ENCODE measurements around the gene MAML2.

Gene MAML2

GRCh38 chr11:96219981-96220623, 122.9 kb downstream of the MAML2 start:
- Histone ChIP-seq H3K27ac (replicated peaks) (no peak overlapping the region), H3K4me3 (replicated peaks; ENCODE audit: insufficient read depth, low read length) (no peak overlapping the region), H3K27me3 (ENCODE audit: insufficient read depth, poor library complexity, severe bottlenecking) (no peaks in the 10 kb centered on the region)
- peak; percentile 35 to 39 for DNase-seq (ENCODE audit: low read depth in 1 of 2, low spot score in 1 of 2)
- TF ChIP-seq SPI1 (IDR thresholded peaks at IDR 0.05; ENCODE audit: borderline replicate concordance, low read depth): peak; percentile 66
- TF ChIP-seq GABPA (IDR thresholded peaks at IDR 0.05; ENCODE audit: low read depth): no peak

GRCh38 chr11:96218901-96219300, 124.1 kb downstream of the MAML2 start:
- no peak for DNase-seq (ENCODE audit: low read depth in 1 of 2, low spot score in 1 of 2)
- Histone ChIP-seq H3K4me3 (replicated peaks; ENCODE audit: insufficient read depth, low read length) (no peak overlapping the region), H3K27me3 (ENCODE audit: insufficient read depth, poor library complexity, severe bottlenecking) (no peaks in the 10 kb centered on the region), H3K27ac (replicated peaks) (no peak overlapping the region)
- no peak for TF ChIP-seq GABPA (IDR thresholded peaks at IDR 0.05; ENCODE audit: low read depth)
- no peak for TF ChIP-seq POLR2AphosphoS5 (IDR thresholded peaks at IDR 0.05; ENCODE audit: low read depth)
- TF ChIP-seq, protein P1, sequence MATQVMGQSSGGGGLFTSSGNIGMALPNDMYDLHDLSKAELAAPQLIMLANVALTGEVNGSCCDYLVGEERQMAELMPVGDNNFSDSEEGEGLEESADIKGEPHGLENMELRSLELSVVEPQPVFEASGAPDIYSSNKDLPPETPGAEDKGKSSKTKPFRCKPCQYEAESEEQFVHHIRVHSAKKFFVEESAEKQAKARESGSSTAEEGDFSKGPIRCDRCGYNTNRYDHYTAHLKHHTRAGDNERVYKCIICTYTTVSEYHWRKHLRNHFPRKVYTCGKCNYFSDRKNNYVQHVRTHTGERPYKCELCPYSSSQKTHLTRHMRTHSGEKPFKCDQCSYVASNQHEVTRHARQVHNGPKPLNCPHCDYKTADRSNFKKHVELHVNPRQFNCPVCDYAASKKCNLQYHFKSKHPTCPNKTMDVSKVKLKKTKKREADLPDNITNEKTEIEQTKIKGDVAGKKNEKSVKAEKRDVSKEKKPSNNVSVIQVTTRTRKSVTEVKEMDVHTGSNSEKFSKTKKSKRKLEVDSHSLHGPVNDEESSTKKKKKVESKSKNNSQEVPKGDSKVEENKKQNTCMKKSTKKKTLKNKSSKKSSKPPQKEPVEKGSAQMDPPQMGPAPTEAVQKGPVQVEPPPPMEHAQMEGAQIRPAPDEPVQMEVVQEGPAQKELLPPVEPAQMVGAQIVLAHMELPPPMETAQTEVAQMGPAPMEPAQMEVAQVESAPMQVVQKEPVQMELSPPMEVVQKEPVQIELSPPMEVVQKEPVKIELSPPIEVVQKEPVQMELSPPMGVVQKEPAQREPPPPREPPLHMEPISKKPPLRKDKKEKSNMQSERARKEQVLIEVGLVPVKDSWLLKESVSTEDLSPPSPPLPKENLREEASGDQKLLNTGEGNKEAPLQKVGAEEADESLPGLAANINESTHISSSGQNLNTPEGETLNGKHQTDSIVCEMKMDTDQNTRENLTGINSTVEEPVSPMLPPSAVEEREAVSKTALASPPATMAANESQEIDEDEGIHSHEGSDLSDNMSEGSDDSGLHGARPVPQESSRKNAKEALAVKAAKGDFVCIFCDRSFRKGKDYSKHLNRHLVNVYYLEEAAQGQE (IDR thresholded peaks at IDR 0.05; ENCODE audit: insufficient replicate concordance, low read depth): no peak
- no peak for TF ChIP-seq SPI1 (IDR thresholded peaks at IDR 0.05; ENCODE audit: borderline replicate concordance, low read depth)
- TF ChIP-seq, protein P2, sequence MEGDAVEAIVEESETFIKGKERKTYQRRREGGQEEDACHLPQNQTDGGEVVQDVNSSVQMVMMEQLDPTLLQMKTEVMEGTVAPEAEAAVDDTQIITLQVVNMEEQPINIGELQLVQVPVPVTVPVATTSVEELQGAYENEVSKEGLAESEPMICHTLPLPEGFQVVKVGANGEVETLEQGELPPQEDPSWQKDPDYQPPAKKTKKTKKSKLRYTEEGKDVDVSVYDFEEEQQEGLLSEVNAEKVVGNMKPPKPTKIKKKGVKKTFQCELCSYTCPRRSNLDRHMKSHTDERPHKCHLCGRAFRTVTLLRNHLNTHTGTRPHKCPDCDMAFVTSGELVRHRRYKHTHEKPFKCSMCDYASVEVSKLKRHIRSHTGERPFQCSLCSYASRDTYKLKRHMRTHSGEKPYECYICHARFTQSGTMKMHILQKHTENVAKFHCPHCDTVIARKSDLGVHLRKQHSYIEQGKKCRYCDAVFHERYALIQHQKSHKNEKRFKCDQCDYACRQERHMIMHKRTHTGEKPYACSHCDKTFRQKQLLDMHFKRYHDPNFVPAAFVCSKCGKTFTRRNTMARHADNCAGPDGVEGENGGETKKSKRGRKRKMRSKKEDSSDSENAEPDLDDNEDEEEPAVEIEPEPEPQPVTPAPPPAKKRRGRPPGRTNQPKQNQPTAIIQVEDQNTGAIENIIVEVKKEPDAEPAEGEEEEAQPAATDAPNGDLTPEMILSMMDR (IDR thresholded peaks at IDR 0.05; ENCODE audit: insufficient read depth, low read length): no peak

DNA sequence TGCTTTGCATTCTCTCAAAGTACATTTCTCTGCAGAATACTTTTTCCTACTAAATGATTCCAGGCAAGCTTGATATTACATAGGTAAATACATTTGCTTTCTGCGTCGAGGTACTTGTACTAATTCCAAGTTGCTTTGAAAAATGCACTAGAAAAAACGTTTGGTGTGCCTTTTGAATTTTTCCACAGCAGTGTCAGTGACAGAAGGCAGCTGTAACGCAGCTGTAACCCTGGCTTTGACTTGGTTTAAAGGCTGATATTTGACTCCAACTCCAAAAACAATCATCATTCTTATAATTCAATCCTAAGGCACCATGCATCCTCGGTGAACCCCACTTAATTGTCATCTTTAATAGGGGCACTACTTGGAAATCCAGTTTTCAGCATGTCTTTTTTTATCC, 125.0 kb downstream of the MAML2 start:
- Histone ChIP-seq H3K27me3 (ENCODE audit: insufficient read depth, poor library complexity, severe bottlenecking) (no peaks in the 10 kb centered on the region), H3K27ac (replicated peaks) (no peak overlapping the region)
- TF ChIP-seq, protein P2 (IDR thresholded peaks at IDR 0.05; ENCODE audit: insufficient read depth, low read length): no peak
- TF ChIP-seq GABPA (IDR thresholded peaks at IDR 0.05; ENCODE audit: low read depth) (no peak), SPI1 (IDR thresholded peaks at IDR 0.05; ENCODE audit: borderline replicate concordance, low read depth) (no peak), POLR2AphosphoS5 (IDR thresholded peaks at IDR 0.05; ENCODE audit: low read depth) (no peak)
- TF ChIP-seq, protein P1 (IDR thresholded peaks at IDR 0.05; ENCODE audit: insufficient replicate concordance, low read depth): no peak

DNA sequence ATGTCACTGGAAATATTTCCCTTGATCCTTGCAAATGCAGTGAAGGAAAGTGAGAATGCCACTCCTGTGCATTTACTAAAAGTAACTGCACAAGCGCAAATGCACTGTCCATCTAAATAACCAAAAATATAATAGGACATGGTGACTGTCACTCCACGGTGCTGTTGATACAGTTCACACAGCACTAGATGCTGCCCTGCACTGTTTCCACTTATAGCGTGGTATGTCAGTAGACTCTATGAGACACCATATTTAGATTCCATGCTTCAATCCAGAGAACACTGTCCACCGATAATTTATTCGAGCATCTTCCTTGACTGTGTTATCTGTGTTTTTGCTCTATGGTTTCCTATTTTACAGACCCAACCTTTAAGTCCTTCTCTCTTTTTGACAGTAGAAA, 125.8 kb downstream of the MAML2 start:
- Histone ChIP-seq H3K27me3 (ENCODE audit: insufficient read depth, poor library complexity, severe bottlenecking) (no peaks in the 10 kb centered on the region), H3K27ac (replicated peaks) (no peak overlapping the region), H3K4me3 (replicated peaks; ENCODE audit: insufficient read depth, low read length) (no peak overlapping the region)
- no peak for DNase-seq (ENCODE audit: low read depth in 1 of 2, low spot score in 1 of 2)
- TF ChIP-seq SPI1 (IDR thresholded peaks at IDR 0.05; ENCODE audit: borderline replicate concordance, low read depth) (no peak), GABPA (IDR thresholded peaks at IDR 0.05; ENCODE audit: low read depth) (no peak), POLR2AphosphoS5 (IDR thresholded peaks at IDR 0.05; ENCODE audit: low read depth) (no peak)
- TF ChIP-seq, protein P1 (IDR thresholded peaks at IDR 0.05; ENCODE audit: insufficient replicate concordance, low read depth): no peak
- TF ChIP-seq, protein P2 (IDR thresholded peaks at IDR 0.05; ENCODE audit: insufficient read depth, low read length): no peak

More for the DNA sequence above, 125.0 kb downstream of the MAML2 start:
- H3K4me3 ChIP-seq (replicated peaks; ENCODE audit: insufficient read depth, low read length): no peak overlapping the region
- DNase-seq (ENCODE audit: low read depth in 1 of 2, low spot score in 1 of 2): no peak

All from HL-60 (cell line).